C4-2B (cell line): ENCODE results near the gene RIN3.

Experiments
- H3K27ac ChIP-seq: fragments of 450-650 bp; 2 replicates; pipeline ENCODE4 v1.5.1; 2017
- CTCF ChIP-seq: fragments of 450-650 bp; conservative IDR thresholded peaks from 2 replicates; pipeline ENCODE4 v1.5.1; 2017; ENCODE audit warnings: mild to moderate bottlenecking
- ZFX ChIP-seq: fragments of 450-650 bp; IDR thresholded peaks from 2 replicates; pipeline ENCODE4 v1.6.1; 2017

RIN3 gene

DNA sequence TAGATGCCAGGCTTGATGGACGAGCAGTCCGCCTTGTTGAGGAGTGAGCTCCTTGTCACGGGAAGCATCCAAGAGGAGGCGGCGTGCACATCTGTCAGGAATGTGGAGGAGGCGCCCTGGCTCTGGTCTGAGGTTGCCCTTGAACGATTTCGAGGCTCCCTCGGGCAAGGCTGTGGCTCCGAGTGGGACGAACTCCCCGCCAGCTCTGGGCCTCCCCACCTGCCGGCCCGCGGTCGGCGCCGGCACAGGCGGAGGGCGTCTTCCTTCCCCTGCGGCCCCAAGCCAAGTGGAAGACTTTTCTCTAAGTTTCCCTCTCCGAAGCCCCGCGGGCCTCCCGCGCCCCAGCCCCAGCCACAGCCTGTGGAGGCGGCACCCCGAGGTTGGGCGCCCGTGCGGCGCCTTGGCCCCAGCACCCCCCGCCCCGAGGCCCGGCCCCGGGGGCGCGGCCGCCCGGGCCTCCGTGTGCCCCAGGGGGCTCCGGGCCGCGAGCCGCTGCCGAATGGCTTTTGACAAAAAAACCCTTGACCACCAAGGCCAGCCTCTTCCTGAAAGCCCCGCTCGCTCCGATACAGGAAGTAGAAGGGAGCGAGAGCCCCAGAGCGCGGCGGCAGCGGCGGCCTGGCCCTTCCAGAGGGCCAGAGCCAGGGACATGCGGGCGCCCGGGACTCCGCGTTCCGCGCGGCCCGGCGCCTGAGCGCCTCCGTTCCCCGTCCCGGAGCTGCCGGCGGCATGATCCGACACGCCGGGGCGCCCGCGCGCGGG is at the start of gene RIN3:
TSS of gene RIN3 (plus strand) at position 578 of the 762 bp plus-strand sequence. CDS start at position 730, 152 bp downstream.
- no peak within 1 kb of the TSS for H3K27ac ChIP-seq
- no peak for TF ChIP-seq CTCF
- TF ChIP-seq ZFX = no peak

GRCh38 chr14:92464156-92464555 is 49.4 kb upstream of the RIN3 start:
- no peak for TF ChIP-seq CTCF
- H3K27ac ChIP-seq = no peak overlapping the region

GRCh38 chr14:92464716-92465115 is 48.9 kb upstream of the RIN3 start:
- H3K27ac ChIP-seq = no peak overlapping the region
- no peak for TF ChIP-seq CTCF
- TF ChIP-seq ZFX = no peak

GRCh38 chr14:92465353-92466055 is 48.1 kb upstream of the RIN3 start:
- H3K27ac ChIP-seq = no peak overlapping the region

DNA sequence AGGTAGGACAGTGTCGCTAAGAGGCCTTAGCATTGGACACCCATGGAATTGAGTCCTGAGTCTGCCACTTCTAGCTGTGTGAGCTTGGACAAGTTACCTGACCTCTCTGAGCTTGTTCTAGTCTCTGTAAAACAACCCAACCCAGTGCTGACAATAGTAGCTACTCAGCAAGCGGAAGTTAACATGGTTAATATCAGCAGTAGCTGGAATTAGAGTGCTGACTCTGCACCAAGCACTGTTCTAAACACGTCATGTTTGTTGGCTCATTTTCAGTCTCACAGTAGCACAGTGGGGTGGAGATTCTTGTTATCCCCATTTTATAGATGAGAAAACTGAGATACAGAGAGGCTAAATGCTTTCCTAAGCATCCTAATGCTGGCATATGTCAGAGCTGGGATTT is 47.5 kb upstream of the RIN3 start:
- TF ChIP-seq CTCF = no peak
- TF ChIP-seq ZFX = no peak
- no peak overlapping the region for H3K27ac ChIP-seq

More at GRCh38 chr14:92465353-92466055, 48.1 kb upstream of the RIN3 start:
- TF ChIP-seq ZFX (no peak), CTCF (no peak)

- no peak overlapping the region for H3K27ac ChIP-seq
These were observed 44.1 kb upstream of the RIN3 start for GRCh38 chr14:92469515-92469914.

More at GRCh38 chr14:92469515-92469914, 44.1 kb upstream of the RIN3 start:
- no peak for TF ChIP-seq CTCF
- TF ChIP-seq ZFX = no peak
